AG08395 (cell line): ENCODE results near the gene RCOR1.
A peak's percentile ranks its signal among the peaks of the same experiment; 100 is the strongest.
"Not testable (repeated sequence)": the region's sequence is repeated elsewhere in the genome, so short reads cannot be mapped to it uniquely, and the experiment has no call there.

Experiments
- DNase-seq: peaks from one replicate; pipeline ENCODE4 v3.0.0; 2012; ENCODE audit warnings: mixed read lengths, low spot score

The RCOR1 gene

DNA sequence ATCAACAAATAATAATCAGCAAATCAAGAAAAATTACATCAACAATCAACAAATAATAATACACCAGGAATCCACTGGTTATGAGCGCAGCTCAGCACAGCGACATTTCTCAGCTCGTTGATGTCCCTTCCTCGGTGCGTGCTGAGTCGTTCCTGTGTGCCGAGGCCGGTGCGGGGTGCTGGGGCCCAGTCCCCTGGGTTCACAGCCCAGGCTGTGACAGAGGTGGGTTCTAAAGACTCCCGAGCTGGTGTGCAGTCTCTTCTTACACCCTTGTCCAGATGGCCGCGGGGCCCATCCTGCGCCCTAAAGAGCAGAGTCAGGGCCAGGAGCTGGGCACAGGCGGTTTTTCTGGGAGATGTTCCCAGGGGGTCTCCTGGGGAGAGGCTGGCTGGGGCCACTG is 157.9 kb downstream of the RCOR1 start:
- DNase-seq = no peak

DNA sequence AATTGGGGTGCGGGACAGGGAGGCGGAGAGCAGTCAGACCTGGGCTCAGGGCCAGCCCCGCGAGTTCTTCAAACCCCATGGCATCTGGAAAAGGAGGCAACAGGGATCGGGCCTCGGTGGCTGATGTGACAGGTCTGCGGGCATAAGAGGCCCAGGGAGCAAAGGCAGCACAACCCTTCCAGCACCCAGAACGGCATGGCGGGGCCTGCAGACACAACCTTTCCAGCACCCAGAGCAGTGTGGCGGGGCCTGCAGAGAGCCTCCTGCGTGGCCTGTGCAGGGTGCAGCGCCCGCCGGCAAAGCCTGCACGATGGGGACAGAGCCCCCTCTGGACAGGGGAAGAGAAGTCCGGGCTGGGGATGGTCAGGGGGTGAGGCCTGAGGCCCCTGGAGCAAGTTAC is 158.6 kb downstream of the RCOR1 start:
- no peak for DNase-seq

DNA sequence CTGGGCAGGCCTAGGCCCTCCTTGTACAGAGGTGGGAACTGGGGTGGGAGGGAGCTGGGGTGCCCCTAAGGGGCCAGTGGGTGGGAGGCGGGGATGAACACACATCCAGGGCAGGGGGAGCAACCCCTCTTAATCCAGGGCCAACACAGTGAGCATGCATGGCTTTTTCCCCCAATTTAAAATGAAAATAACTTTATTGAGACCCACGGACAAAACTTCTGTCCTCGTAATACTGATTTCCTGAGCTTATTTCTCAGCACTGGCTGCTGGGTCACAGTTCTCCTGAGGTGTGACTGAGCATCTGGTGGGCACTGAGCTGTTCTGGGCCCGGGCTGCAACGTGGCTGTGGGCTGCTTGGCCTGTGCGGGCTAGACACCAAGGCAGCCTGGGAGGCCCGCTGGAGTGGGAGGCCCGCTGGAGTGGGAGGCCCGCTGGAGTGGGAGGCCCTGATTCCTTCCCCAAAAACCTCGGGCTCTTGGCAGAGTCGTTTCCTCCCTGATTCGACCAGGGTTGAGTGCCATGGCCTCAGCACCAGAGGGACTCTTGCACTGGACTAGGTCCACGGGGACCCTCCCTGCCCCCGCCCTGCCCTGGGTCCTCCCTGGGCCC is 159.9 kb downstream of the RCOR1 start:
- DNase-seq = no peak

- no peak for DNase-seq
Measured at GRCh38 chr14:102754370-102755262, 162.2 kb downstream of the RCOR1 start.

DNA sequence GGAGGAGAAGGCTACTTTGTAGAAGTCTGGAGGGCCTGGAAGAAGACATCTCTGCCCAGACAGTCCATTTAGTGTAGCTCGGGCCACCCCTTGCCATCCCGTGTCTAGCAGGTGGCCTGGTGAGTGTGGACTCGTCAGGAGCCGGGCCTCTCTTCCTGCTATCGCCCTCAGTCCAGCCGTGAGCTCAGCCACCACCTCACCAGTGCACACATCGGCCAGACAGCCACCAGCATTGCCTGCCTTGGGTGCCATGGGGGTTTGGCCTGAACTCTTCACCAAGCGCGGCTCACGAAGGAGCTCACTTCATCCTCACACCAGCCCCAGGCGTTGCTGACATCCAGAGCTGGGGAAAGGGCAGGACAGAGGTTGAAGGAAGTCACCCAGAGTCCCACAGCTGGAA is 165.2 kb downstream of the RCOR1 start:
- DNase-seq = no peak

DNA sequence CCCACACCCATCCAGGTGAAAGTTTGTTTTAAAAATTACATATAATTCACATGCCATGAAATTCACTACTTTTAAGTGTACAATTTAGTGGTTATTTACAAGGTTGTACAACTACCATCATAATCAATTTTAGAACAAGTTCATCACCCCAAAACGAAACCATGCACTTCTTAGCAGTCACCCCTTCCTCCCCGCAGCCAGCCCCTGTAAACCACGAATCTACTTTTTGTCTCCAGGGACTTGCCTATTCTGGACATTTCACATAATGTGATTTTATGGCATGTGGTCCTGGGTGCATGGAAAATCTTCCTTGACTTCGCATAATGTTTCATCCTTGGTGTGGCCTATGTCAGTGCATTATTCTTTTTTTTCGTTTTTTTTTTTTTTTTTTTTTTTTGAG is 165.6 kb downstream of the RCOR1 start:
- DNase-seq = no peak

- no peak for DNase-seq
Measured at GRCh38 chr14:102759456-102760187, 167.2 kb downstream of the RCOR1 start.

GRCh38 chr14:102760496-102761193 is 168.2 kb downstream of the RCOR1 start:
- DNase-seq = no peak

- DNase-seq = no peak
Measured at GRCh38 chr14:102761206-102761605, 168.8 kb downstream of the RCOR1 start.

GRCh38 chr14:102764220-102764671 is 171.8 kb downstream of the RCOR1 start:
- DNase-seq = no peak

- not testable (repeated sequence) for DNase-seq
Measured at GRCh38 chr14:102765770-102766169, 173.3 kb downstream of the RCOR1 start.

DNA sequence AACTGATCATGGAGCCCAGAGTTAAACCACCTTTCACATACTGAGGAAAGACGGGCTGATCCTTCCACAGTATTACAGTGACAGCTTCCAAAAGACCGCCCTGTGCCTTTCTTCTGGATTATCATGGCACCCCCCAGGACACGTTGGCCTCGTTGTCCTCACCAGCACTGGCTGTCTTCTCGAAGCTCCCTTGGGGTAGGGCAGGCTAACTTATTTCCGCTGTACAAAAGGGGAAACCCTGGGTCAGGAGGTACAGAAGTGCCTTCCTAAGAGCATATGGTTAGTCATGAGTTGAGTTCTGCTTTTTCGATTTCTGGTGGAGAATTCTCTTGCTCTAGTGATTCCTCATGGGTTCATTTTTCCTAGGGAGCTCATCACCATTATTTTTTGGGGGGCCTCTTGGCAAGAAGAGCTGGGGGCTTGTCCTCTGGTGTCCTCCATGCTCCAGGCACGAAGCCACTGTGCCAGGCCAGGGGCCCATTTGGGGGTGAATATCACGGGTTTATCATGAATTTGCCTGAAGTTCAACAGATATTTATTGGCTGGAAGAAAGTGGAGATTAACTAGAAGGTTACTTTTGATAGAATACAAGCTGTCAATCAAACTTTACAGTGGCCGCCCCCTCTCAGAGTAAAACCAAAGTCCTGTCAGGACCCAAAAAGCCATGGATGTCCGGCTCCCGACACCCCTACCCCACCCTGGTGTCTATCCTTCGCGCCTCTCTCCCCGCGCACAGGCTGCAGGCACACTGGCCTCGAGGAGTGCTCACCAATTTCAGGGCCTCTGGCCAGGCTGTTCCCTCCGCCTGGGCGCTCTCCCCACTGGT is 176.0 kb downstream of the RCOR1 start:
- DNase-seq = no peak

- no peak for DNase-seq
Measured at GRCh38 chr14:102769049-102769327, 176.5 kb downstream of the RCOR1 start.

DNA sequence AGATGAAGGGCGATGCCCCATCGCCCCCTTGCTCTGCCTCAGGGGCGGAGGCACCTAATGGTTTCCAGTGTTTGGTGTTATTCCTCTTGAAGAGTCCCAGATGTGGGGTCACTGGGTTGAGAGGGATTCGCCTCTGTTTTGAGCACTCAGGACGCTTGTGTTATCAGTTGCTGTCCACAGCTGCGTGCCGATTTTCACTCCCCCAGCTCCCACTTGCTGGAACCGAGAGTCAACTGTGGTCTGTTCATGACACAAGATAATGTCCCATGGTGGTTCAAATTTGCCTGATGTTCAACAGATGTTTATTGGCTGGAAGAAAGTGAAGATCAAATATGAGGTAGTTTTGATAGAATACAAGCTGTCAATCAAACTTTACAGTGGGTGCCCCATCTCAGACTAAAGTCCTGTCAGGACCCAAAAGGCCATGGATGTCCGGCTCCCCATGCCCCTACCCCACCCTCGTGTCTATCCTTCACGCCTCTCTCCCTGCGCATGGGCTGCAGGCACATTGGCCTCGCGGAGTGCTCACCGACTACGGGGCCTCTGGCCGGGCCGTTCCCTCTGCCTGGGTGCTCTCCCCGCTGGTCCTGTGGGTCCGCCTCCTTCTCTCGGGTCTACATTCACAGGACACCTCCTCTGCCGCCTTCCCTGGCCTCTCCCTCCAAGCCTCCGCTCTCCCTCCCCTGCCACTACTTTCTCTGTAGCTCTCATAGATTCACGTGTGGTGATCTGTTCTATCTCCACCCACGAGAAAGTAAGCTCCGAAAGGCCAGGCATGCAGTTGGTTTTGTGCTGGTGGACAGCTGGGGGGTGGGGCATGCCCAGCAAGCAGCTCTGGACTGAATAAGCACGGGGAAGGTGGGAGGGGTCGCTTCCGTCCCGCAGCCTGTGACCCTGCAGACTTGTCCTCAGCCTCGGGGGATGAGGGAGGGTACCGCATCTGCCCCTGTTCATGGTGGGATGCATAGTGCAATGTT is 178.0 kb downstream of the RCOR1 start:
- DNase-seq = no peak

DNA sequence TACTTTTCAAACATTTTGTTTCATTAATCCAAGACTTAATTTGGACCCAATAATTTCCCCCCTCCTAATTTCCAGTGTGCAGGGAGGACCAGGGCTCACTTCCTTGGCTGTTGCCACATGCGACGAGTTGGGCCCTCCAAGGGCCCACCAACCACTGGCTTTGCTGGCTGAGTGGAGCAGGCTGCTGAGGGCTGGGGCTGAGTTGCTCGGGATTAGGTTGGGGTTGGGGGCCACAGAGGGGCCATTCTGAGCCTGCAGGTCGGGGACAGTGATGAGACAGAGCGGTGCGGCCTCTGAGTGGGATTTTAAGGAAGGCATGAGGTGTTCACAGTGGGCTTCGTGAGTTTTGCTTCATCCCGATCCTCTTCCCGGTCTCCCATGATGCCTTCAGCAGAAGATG is 178.7 kb downstream of the RCOR1 start:
- DNase-seq = no peak

- no peak for DNase-seq
Measured at GRCh38 chr14:102772781-102773570, 180.5 kb downstream of the RCOR1 start.

DNA sequence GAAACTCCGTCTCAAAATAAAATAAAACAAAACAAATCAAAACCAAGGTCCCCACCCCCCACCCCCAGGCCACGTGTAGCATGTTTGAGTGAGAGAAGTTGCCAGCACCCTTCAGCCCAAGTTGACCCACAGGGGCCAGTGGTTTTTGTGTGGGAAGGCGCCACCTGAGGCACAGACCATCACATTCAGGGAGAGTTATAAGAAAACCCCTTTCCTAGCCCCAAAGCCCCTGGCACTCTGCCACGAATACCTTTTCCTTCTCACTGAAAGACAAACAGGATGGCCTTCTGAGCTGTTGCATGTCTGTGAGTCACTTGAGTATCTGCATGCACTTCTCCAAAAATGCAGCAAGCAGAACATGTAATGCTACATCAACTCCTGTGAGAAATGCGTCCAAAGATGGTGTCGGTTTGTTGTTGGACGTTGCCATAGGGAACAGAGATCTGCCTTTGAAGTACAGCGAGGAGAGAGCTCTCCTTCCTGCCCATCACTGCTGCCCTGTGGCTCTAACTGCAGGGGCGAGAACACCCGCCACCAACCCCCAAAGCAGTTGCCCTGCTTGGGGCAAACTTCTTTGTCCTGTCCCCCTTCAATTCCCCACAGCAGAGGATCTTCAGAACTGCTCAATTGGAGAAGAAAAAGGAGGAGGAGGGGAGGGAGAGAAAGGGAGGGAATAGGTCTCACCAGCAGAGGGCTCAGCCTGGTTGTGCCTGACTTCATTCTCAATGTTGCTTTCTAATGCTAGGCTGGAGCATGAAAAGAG is 182.1 kb downstream of the RCOR1 start:
- DNase-seq = peak; percentile 83

GRCh38 chr14:102775855-102776760 is 183.7 kb downstream of the RCOR1 start:
- DNase-seq = peak; percentile 75
